ENCODE results near the gene GDF7.

The GDF7 gene

GRCh38 chr2:20674974-20675679, 8.2 kb downstream of the GDF7 start:
- no peak for DNase-seq

- DNase-seq = no peak
Observed at GRCh38 chr2:20675701-20676352, 8.9 kb downstream of the GDF7 start.

- no peak for DNase-seq
Observed at GRCh38 chr2:20676353-20677215, 9.6 kb downstream of the GDF7 start.

GRCh38 chr2:20677301-20678085, 10.5 kb downstream of the GDF7 start:
- no peak for DNase-seq

GRCh38 chr2:20678086-20678395, 11.1 kb downstream of the GDF7 start:
- no peak for DNase-seq

- no peak for DNase-seq
Observed at GRCh38 chr2:20678780-20679179, 11.8 kb downstream of the GDF7 start.

- DNase-seq = no peak
Observed at GRCh38 chr2:20680744-20681375, 13.9 kb downstream of the GDF7 start.

GRCh38 chr2:20682167-20682920, 15.4 kb downstream of the GDF7 start:
- DNase-seq = no peak

GRCh38 chr2:20684581-20685063, 17.7 kb downstream of the GDF7 start:
- DNase-seq = no peak

GRCh38 chr2:20687260-20687832, 20.4 kb downstream of the GDF7 start:
- no peak for DNase-seq

- DNase-seq = no peak
Observed at GRCh38 chr2:20689428-20690264, 22.7 kb downstream of the GDF7 start.

GRCh38 chr2:20691076-20691734, 24.3 kb downstream of the GDF7 start:
- no peak for DNase-seq

- DNase-seq = no peak
Observed at GRCh38 chr2:20692081-20692480, 25.1 kb downstream of the GDF7 start.

- no peak for DNase-seq
Observed at GRCh38 chr2:20693317-20693716, 26.4 kb downstream of the GDF7 start.

- no peak for DNase-seq
Observed at GRCh38 chr2:20696366-20696765, 29.4 kb downstream of the GDF7 start.

- DNase-seq = no peak
Observed at GRCh38 chr2:20697322-20697934, 30.5 kb downstream of the GDF7 start.

- no peak for DNase-seq
Observed at GRCh38 chr2:20698916-20699613, 32.1 kb downstream of the GDF7 start.

- no peak for DNase-seq
Observed at GRCh38 chr2:20702563-20702962, 35.6 kb downstream of the GDF7 start.

Measured in C1 segment of cervical spinal cord (tissue), 14 donors.